ENCODE measurements around the gene CYP2U1.
"Not testable (repeated sequence)": the region's sequence is repeated elsewhere in the genome, so short reads cannot be mapped to it uniquely, and the experiment has no call there.

Gene CYP2U1

GRCh38 chr4:107917500-107917899, 13.8 kb upstream of the CYP2U1 start:
- Histone ChIP-seq H3K27ac (ENCODE audit: low read length) (no peak overlapping the region), H3K9me3 (ENCODE audit: control insufficient read depth in 2 of 2, low read length in 2 of 2) (peaks cover 0 to 5% of the 10 kb centered on the region in 2 donors), H3K9ac (ENCODE audit: low read length in 2 of 2) (no peak overlapping the region)

GRCh38 chr4:107922486-107923473, 8.6 kb upstream of the CYP2U1 start:
- Histone ChIP-seq H3K9me3 (ENCODE audit: control insufficient read depth in 2 of 2, low read length in 2 of 2) (peaks cover 0 to 5% of the 10 kb centered on the region in 2 donors), H3K4me1 (ENCODE audit: control insufficient read depth, insufficient read depth, low read length) (no peaks in the 10 kb centered on the region), H3K4me3 (ENCODE audit: low read length in 2 of 2) (no peak overlapping the region), H3K27ac (ENCODE audit: low read length) (no peak overlapping the region), H3K27me3 (ENCODE audit: control insufficient read depth in 1 of 2, insufficient read depth in 2 of 2, low read length in 2 of 2) (no peaks in the 10 kb centered on the region), H3K9ac (ENCODE audit: low read length in 2 of 2) (no peak overlapping the region), H3K36me3 (ENCODE audit: control insufficient read depth in 2 of 2, insufficient read depth in 2 of 2, low read length in 2 of 2) (no peaks in the 10 kb centered on the region)

More at GRCh38 chr4:107917500-107917899, 13.8 kb upstream of the CYP2U1 start:
- no peak overlapping the region for H3K4me3 ChIP-seq (ENCODE audit: low read length in 2 of 2)
- H3K36me3 ChIP-seq (ENCODE audit: control insufficient read depth in 2 of 2, insufficient read depth in 2 of 2, low read length in 2 of 2) = peaks cover 3 to 4% of the 10 kb centered on the region in 2 donors
- no peaks in the 10 kb centered on the region for H3K4me1 ChIP-seq (ENCODE audit: control insufficient read depth, insufficient read depth, low read length)
- H3K27me3 ChIP-seq (ENCODE audit: control insufficient read depth in 1 of 2, insufficient read depth in 2 of 2, low read length in 2 of 2) = no peaks in the 10 kb centered on the region

GRCh38 chr4:107925713-107926112, 5.6 kb upstream of the CYP2U1 start:
- H3K27me3 ChIP-seq (ENCODE audit: control insufficient read depth in 1 of 2, insufficient read depth in 2 of 2, low read length in 2 of 2); H3K4me1 ChIP-seq (ENCODE audit: control insufficient read depth, insufficient read depth, low read length); H3K4me3 ChIP-seq (ENCODE audit: low read length in 2 of 2); H3K27ac ChIP-seq (ENCODE audit: low read length); H3K36me3 ChIP-seq (ENCODE audit: control insufficient read depth in 2 of 2, insufficient read depth in 2 of 2, low read length in 2 of 2); H3K9ac ChIP-seq (ENCODE audit: low read length in 2 of 2); H3K9me3 ChIP-seq (ENCODE audit: control insufficient read depth in 2 of 2, low read length in 2 of 2): not testable (repeated sequence)

GRCh38 chr4:107926875-107927274, 4.5 kb upstream of the CYP2U1 start:
- not testable (repeated sequence) for H3K36me3 ChIP-seq (ENCODE audit: control insufficient read depth in 2 of 2, insufficient read depth in 2 of 2, low read length in 2 of 2); H3K27me3 ChIP-seq (ENCODE audit: control insufficient read depth in 1 of 2, insufficient read depth in 2 of 2, low read length in 2 of 2); H3K9ac ChIP-seq (ENCODE audit: low read length in 2 of 2); H3K9me3 ChIP-seq (ENCODE audit: control insufficient read depth in 2 of 2, low read length in 2 of 2); H3K27ac ChIP-seq (ENCODE audit: low read length); H3K4me3 ChIP-seq (ENCODE audit: low read length in 2 of 2); H3K4me1 ChIP-seq (ENCODE audit: control insufficient read depth, insufficient read depth, low read length)

- H3K9ac ChIP-seq (ENCODE audit: low read length in 2 of 2) = peak overlapping the region; percentile 59 to 81
- no peaks in the 10 kb centered on the region for H3K36me3 ChIP-seq (ENCODE audit: control insufficient read depth in 2 of 2, insufficient read depth in 2 of 2, low read length in 2 of 2)
- H3K9me3 ChIP-seq (ENCODE audit: control insufficient read depth in 2 of 2, low read length in 2 of 2) = no peaks in the 10 kb centered on the region
- peaks cover 14% of the 10 kb centered on the region for H3K4me1 ChIP-seq (ENCODE audit: control insufficient read depth, insufficient read depth, low read length)
- H3K4me3 ChIP-seq (ENCODE audit: low read length in 2 of 2) = peak overlapping the region; percentile 90 to 91
- H3K27ac ChIP-seq (ENCODE audit: low read length) = no peak overlapping the region
- H3K27me3 ChIP-seq (ENCODE audit: control insufficient read depth in 1 of 2, insufficient read depth in 2 of 2, low read length in 2 of 2) = no peaks in the 10 kb centered on the region
These were observed 499 bp downstream of the CYP2U1 start for GRCh38 chr4:107931775-107932321.

GRCh38 chr4:107935246-107935645, 3.9 kb downstream of the CYP2U1 start:
- Histone ChIP-seq H3K4me3 (ENCODE audit: low read length in 2 of 2) (no peak overlapping the region), H3K27ac (ENCODE audit: low read length) (no peak overlapping the region), H3K9me3 (ENCODE audit: control insufficient read depth in 2 of 2, low read length in 2 of 2) (no peaks in the 10 kb centered on the region), H3K9ac (ENCODE audit: low read length in 2 of 2) (no peak overlapping the region), H3K4me1 (ENCODE audit: control insufficient read depth, insufficient read depth, low read length) (peaks cover 14% of the 10 kb centered on the region), H3K36me3 (ENCODE audit: control insufficient read depth in 2 of 2, insufficient read depth in 2 of 2, low read length in 2 of 2) (no peaks in the 10 kb centered on the region), H3K27me3 (ENCODE audit: control insufficient read depth in 1 of 2, insufficient read depth in 2 of 2, low read length in 2 of 2) (no peaks in the 10 kb centered on the region)

GRCh38 chr4:107937040-107937439, 5.7 kb downstream of the CYP2U1 start:
- Histone ChIP-seq H3K9ac (ENCODE audit: low read length in 2 of 2) (no peak overlapping the region), H3K4me3 (ENCODE audit: low read length in 2 of 2) (no peak overlapping the region), H3K4me1 (ENCODE audit: control insufficient read depth, insufficient read depth, low read length) (peaks cover 11% of the 10 kb centered on the region), H3K27ac (ENCODE audit: low read length) (no peak overlapping the region), H3K36me3 (ENCODE audit: control insufficient read depth in 2 of 2, insufficient read depth in 2 of 2, low read length in 2 of 2) (no peaks in the 10 kb centered on the region), H3K27me3 (ENCODE audit: control insufficient read depth in 1 of 2, insufficient read depth in 2 of 2, low read length in 2 of 2) (no peaks in the 10 kb centered on the region), H3K9me3 (ENCODE audit: control insufficient read depth in 2 of 2, low read length in 2 of 2) (no peaks in the 10 kb centered on the region)

- Histone ChIP-seq H3K9me3 (ENCODE audit: control insufficient read depth in 2 of 2, low read length in 2 of 2) (no peaks in the 10 kb centered on the region), H3K36me3 (ENCODE audit: control insufficient read depth in 2 of 2, insufficient read depth in 2 of 2, low read length in 2 of 2) (no peaks in the 10 kb centered on the region), H3K27ac (ENCODE audit: low read length) (no peak overlapping the region), H3K4me3 (ENCODE audit: low read length in 2 of 2) (no peak overlapping the region), H3K27me3 (ENCODE audit: control insufficient read depth in 1 of 2, insufficient read depth in 2 of 2, low read length in 2 of 2) (no peaks in the 10 kb centered on the region), H3K4me1 (ENCODE audit: control insufficient read depth, insufficient read depth, low read length) (no peaks in the 10 kb centered on the region), H3K9ac (ENCODE audit: low read length in 2 of 2) (no peak overlapping the region)
These were observed 8.0 kb downstream of the CYP2U1 start for GRCh38 chr4:107939307-107939706.

- H3K9me3 ChIP-seq (ENCODE audit: control insufficient read depth in 2 of 2, low read length in 2 of 2) = no peaks in the 10 kb centered on the region
- no peak overlapping the region for H3K9ac ChIP-seq (ENCODE audit: low read length in 2 of 2)
- no peak overlapping the region for H3K4me3 ChIP-seq (ENCODE audit: low read length in 2 of 2)
- no peak overlapping the region for H3K27ac ChIP-seq (ENCODE audit: low read length)
- peaks cover 14 to 25% of the 10 kb centered on the region in 2 donors for H3K36me3 ChIP-seq (ENCODE audit: control insufficient read depth in 2 of 2, insufficient read depth in 2 of 2, low read length in 2 of 2)
- no peaks in the 10 kb centered on the region for H3K4me1 ChIP-seq (ENCODE audit: control insufficient read depth, insufficient read depth, low read length)
- H3K27me3 ChIP-seq (ENCODE audit: control insufficient read depth in 1 of 2, insufficient read depth in 2 of 2, low read length in 2 of 2) = no peaks in the 10 kb centered on the region
These were observed 14.5 kb downstream of the CYP2U1 start for GRCh38 chr4:107945809-107946208.

- no peaks in the 10 kb centered on the region for H3K27me3 ChIP-seq (ENCODE audit: control insufficient read depth in 1 of 2, insufficient read depth in 2 of 2, low read length in 2 of 2)
- no peak overlapping the region for H3K9ac ChIP-seq (ENCODE audit: low read length in 2 of 2)
- H3K9me3 ChIP-seq (ENCODE audit: control insufficient read depth in 2 of 2, low read length in 2 of 2) = no peaks in the 10 kb centered on the region
- H3K36me3 ChIP-seq (ENCODE audit: control insufficient read depth in 2 of 2, insufficient read depth in 2 of 2, low read length in 2 of 2) = peaks cover 22 to 24% of the 10 kb centered on the region in 2 donors
- H3K27ac ChIP-seq (ENCODE audit: low read length) = no peak overlapping the region
- H3K4me3 ChIP-seq (ENCODE audit: low read length in 2 of 2) = no peak overlapping the region
- no peaks in the 10 kb centered on the region for H3K4me1 ChIP-seq (ENCODE audit: control insufficient read depth, insufficient read depth, low read length)
These were observed 19.6 kb downstream of the CYP2U1 start for GRCh38 chr4:107950746-107951540.

Measured in stomach smooth muscle (tissue), 2 donors.